Gastroesophageal sphincter (tissue), 4 donors: ENCODE data around the gene PAM16. TPM values are rescaled to one million over a fixed set of nuclear protein-coding genes. Genes with fewer than 3 reads are reported as not detected.

Experiments
- ATAC-seq: fragments of 150-250 bp; one replicate; pipeline ENCODE4 v1.9.1; 2016; ENCODE audit warnings: mild to moderate bottlenecking, moderate library complexity
- H3K27ac ChIP-seq, 4 donors: fragments of 200-600 bp; sonication (generic) in 3 of 4; 1 replicate in 3 of 4; 2 replicates in 1 of 4; pipeline ENCODE4 v1.5.1; 2016 to 2019
- H3K27me3 ChIP-seq: fragments of 200-600 bp; sonication (generic); one replicate; pipeline ENCODE4 v1.5.1; 2019
- H3K36me3 ChIP-seq, 2 donors: fragments of 200-600 bp; sonication (generic); one replicate each; pipeline ENCODE4 v1.5.1; 2019; ENCODE audit warnings: control low read depth in 1 of 2
- H3K4me1 ChIP-seq, 3 donors: fragments of 200-600 bp; sonication (generic); 1 replicate in 2 of 3; 2 replicates in 1 of 3; pipeline ENCODE4 v1.5.1; 2016 to 2019; ENCODE audit warnings: control low read depth in 2 of 3
- H3K4me3 ChIP-seq, 2 donors: fragments of 200-600 bp; sonication (generic); one replicate each; pipeline ENCODE4 v1.5.1; 2019; ENCODE audit warnings: mild to moderate bottlenecking in 1 of 2, moderate library complexity in 1 of 2
- H3K9me3 ChIP-seq, 3 donors: fragments of 200-600 bp; sonication (generic); one replicate each; pipeline ENCODE4 v1.5.1; 2017 to 2019; ENCODE audit warnings: control low read depth in 2 of 3
- CTCF ChIP-seq, 4 experiments: fragments of 200-600 bp in 2 of 4; fragments of 450-650 bp in 2 of 4; sonication (generic) in 1 of 4; IDR thresholded peaks; one replicate each; pipeline ENCODE4 v1.5.1; 2017 to 2019; ENCODE audit warnings: antibody characterized with exemption in 4 of 4, mild to moderate bottlenecking in 2 of 4, moderate library complexity in 2 of 4
- EP300 ChIP-seq: sonication (generic); formaldehyde crosslinking; IDR thresholded peaks from one replicate; pipeline ENCODE4 v1.6.1; 2017; ENCODE audit warnings: antibody characterized with exemption, mild to moderate bottlenecking
- POLR2A ChIP-seq, 2 donors: fragments of 450-650 bp; IDR thresholded peaks; one replicate each; pipeline ENCODE4 v1.6.1; 2017; ENCODE audit warnings: antibody characterized with exemption in 2 of 2, mild to moderate bottlenecking in 2 of 2, moderate library complexity in 1 of 2
- POLR2AphosphoS5 ChIP-seq: sonication (generic); formaldehyde crosslinking; IDR thresholded peaks from one replicate; pipeline ENCODE4 v1.6.1; 2017; ENCODE audit warnings: antibody characterized with exemption
- WGBS, 2 donors: methylation state at CpG; one replicate each; pipeline ENCODE4 v1.1.5; 2018; ENCODE audit warnings: low coverage in 1 of 2; 5-methylcytosine and 5-hydroxymethylcytosine counted together
- total RNA-seq, 4 donors: library from RNA; depleted of rRNA; stranded (reverse); fragments of >200 nt; gene quantifications; one replicate each; pipeline ENCODE4 v1.1.0, GENCODE V29; 2016

PAM16 gene
- total RNA-seq, 4 donors from 2014 or later, result 26.0 to 37.3 (median 34.7) TPM

DNA sequence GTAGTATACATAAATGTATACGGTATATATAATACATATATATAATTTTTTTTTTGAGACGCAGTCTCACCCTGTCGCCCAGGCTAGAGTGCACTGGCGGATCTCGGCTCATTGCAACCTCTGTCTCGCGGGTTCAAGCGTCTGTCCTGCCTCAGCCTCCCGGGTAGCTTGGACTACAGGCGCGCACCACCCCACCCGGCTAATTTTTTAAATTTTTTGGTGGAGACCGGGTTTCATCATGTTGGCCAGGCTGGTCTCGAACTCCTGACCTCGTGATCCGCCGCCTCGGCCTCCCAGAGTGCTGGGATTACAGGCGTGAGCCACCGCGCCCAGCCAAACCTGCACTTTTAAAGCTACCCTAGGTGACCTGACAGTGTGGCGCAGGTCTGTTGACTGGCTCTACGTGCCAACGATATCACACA, 745 bp downstream of the PAM16 start:
- Histone ChIP-seq H3K4me1 (peaks cover 0 to 53% (median 6%) of the 10 kb centered on the region in 3 donors), H3K27me3 (no peaks in the 10 kb centered on the region), H3K27ac (peak overlapping the region; percentile 26 to 95 (median 92)), H3K36me3 (peaks cover 0 to 24% of the 10 kb centered on the region in 2 donors), H3K9me3 (no peaks in the 10 kb centered on the region), H3K4me3 (peak overlapping the region; percentile 59 to 96)
- no peak for TF ChIP-seq POLR2AphosphoS5
- no peak for TF ChIP-seq POLR2A (IDR thresholded peaks at IDR 0.05)
- 58 to 61% methylated on average over 11 to 12 of the region's 24 CpGs for WGBS, 2 donors
- ATAC-seq, result no peak

GRCh38 chr16:4349332-4349731, 1.8 kb downstream of the PAM16 start:
- WGBS, 2 donors, result 100% methylated on average over 1 of the region's 5 CpGs
- ATAC-seq, result no peak
- TF ChIP-seq EP300 (no peak), POLR2A (IDR thresholded peaks at IDR 0.05) (no peak), POLR2AphosphoS5 (no peak), CTCF (IDR thresholded peaks at IDR 0.05) (no peak)
- H3K4me3 ChIP-seq, result no peak overlapping the region
- peaks cover 0 to 61% (median 6%) of the 10 kb centered on the region in 3 donors for H3K4me1 ChIP-seq
- no peak overlapping the region for H3K27ac ChIP-seq
- H3K9me3 ChIP-seq, result no peaks in the 10 kb centered on the region
- H3K36me3 ChIP-seq, result peaks cover 0 to 14% of the 10 kb centered on the region in 2 donors
- H3K27me3 ChIP-seq, result no peaks in the 10 kb centered on the region

DNA sequence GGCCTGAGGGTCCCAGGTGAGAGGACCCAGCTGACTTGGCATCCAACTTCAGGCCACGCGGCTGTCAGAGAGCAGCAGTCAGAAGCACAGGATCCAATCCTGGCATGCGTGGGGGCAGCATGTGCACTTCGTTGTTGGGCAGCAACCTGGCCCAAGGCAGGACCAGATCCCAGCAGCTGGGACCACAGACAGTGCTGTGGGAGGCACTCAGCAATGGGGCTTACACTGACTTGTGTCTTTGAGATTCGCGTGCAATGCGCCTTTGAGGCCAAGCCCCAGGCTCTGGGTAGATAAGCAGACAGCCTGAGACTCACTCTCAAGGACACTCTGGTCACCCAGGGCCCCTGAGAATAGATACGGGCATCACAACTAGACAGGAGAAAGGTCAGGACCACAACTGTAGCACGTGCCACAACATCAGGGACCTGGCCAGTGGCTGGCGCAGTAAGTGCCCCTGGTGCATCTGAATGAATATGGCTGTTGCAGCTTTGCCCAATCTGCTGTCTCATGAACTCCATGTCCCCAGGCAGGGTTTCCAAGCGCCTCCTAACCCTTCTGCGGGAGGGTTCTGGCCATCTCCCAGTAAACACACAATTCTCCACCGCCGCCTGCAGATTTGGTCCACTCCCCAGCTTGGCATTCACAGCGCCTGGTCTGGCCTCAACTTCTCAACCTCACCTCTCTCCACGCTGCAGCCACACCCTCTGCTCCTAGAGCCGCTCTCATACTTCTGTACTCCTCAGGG, 3.2 kb downstream of the PAM16 start:
- 77% methylated on average over 7 of the region's 17 CpGs; no CpG with 5 or more reads in 1 of the 2 donors for WGBS, 2 donors
- Histone ChIP-seq H3K36me3 (peaks cover 0 to 6% of the 10 kb centered on the region in 2 donors), H3K27ac (peak overlapping the region in 3 of 4 donors; percentile 1 to 27 (median 4)), H3K4me3 (no peak overlapping the region), H3K9me3 (no peaks in the 10 kb centered on the region), H3K27me3 (no peaks in the 10 kb centered on the region), H3K4me1 (peaks cover 0 to 61% (median 6%) of the 10 kb centered on the region in 3 donors)
- no peak for ATAC-seq
- TF ChIP-seq EP300, result no peak
- no peak for TF ChIP-seq POLR2AphosphoS5
- no peak for TF ChIP-seq CTCF (IDR thresholded peaks at IDR 0.05)
- TF ChIP-seq POLR2A (IDR thresholded peaks at IDR 0.05), result no peak

GRCh38 chr16:4347010-4347409, 4.1 kb downstream of the PAM16 start:
- H3K27me3 ChIP-seq, result no peaks in the 10 kb centered on the region
- H3K9me3 ChIP-seq, result no peaks in the 10 kb centered on the region
- no peak overlapping the region for H3K4me3 ChIP-seq
- H3K36me3 ChIP-seq, result peaks cover 0 to 6% of the 10 kb centered on the region in 2 donors
- peaks cover 0 to 61% (median 6%) of the 10 kb centered on the region in 3 donors for H3K4me1 ChIP-seq
- peak; percentile 30 for ATAC-seq
- WGBS, 2 donors, result 72 to 93% methylated on average over 3 to 7 of the region's 8 CpGs
- H3K27ac ChIP-seq, result peak overlapping the region in 2 of 4 donors; percentile 1 to 27
- TF ChIP-seq EP300 (no peak), POLR2AphosphoS5 (no peak), CTCF (IDR thresholded peaks at IDR 0.05) (no peak), POLR2A (IDR thresholded peaks at IDR 0.05) (no peak)

DNA sequence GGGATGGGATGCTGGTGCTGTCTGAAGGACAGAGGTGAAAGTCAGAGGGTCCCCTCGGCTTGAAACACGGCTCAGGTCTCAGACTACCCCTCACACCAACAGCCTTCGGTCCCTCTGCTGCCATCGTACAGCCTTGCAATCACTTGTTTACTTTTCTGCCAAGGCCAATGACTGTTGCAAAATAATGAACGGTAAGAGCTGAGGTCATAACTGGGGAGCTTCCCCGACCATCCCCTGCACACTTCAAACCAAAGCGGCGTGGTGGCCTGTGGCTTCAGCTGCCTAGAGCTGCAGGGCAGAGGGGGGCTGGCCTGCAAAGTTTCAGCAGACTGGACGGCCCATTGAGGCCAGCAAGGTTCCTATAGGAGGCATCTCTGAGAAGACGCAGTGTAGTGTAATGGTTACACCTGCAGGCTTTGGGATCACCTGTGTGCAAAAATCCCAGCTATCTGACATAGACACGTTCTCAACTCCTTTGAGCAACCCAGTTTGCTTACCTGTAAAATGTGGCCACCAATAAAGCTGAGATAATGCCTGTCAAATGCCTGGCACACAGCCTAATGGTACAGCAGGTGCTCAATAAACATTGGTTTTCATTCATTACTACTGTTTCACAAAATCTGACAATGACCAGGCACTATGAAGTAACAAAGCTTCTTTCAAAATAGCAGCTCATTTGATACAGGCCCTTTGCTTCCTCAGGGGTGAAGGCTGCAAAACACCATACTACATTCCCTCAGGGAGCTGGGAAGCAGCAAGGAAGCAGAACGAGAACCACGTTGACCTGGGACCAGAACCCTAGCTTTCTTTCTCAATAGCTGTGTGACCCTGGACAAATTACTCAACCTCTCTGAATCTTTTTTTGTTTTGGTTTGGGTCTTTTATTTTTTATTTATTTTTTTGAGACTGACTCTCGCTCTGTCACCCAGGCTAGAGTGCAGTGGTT, 5.0 kb downstream of the PAM16 start:
- Histone ChIP-seq H3K4me1 (peaks cover 0 to 55% (median 6%) of the 10 kb centered on the region in 3 donors), H3K4me3 (no peak overlapping the region), H3K27ac (peak overlapping the region in 1 of 4 donors; percentile 43), H3K36me3 (peaks cover 0 to 9% of the 10 kb centered on the region in 2 donors), H3K9me3 (no peaks in the 10 kb centered on the region), H3K27me3 (no peaks in the 10 kb centered on the region)
- WGBS, 2 donors, result 73 to 75% methylated on average over 3 to 5 of the region's 14 CpGs
- TF ChIP-seq POLR2AphosphoS5 (no peak), POLR2A (IDR thresholded peaks at IDR 0.05) (no peak), EP300 (no peak), CTCF (IDR thresholded peaks at IDR 0.05) (no peak)
- ATAC-seq, result no peak
